H9 (cell line): ENCODE measurements around the gene REG3G. TPM values are rescaled to one million over a fixed set of nuclear protein-coding genes. Genes with fewer than 3 reads are reported as not detected.

Experiments used
- DNase-seq: peaks from one replicate; pipeline ENCODE4 v3.0.0-alpha.2; 2017
- H2AFZ ChIP-seq: one replicate; pipeline ENCODE4 v1.6.1; 2013; ENCODE audit warnings: mild to moderate bottlenecking, low read length, control low read depth, moderate library complexity
- H2AK5ac ChIP-seq: 2 replicates; pipeline ENCODE4 v1.6.1; 2013; ENCODE audit warnings: low read length, control low read depth, mixed read lengths; ENCODE audit not compliant: insufficient read length
- H2BK120ac ChIP-seq: one replicate; pipeline ENCODE4 v1.6.1; 2013; ENCODE audit warnings: low read depth, mild to moderate bottlenecking, low read length, control low read depth, inconsistent platforms; ENCODE audit not compliant: poor library complexity, severe bottlenecking
- H2BK12ac ChIP-seq: 2 replicates; pipeline ENCODE4 v1.6.1; 2013; ENCODE audit warnings: low read length, control low read depth, mixed read lengths, low read depth; ENCODE audit not compliant: insufficient read length
- H2BK15ac ChIP-seq: 2 replicates; pipeline ENCODE4 v1.6.1; 2013; ENCODE audit warnings: low read depth, low read length, control low read depth
- H2BK20ac ChIP-seq: one replicate; pipeline ENCODE4 v1.6.1; 2013; ENCODE audit warnings: low read depth, mild to moderate bottlenecking, low read length, control low read depth, inconsistent platforms; ENCODE audit not compliant: poor library complexity, severe bottlenecking
- H2BK5ac ChIP-seq: 2 replicates; pipeline ENCODE4 v1.6.1; 2013; ENCODE audit warnings: low read length, control low read depth, mixed read lengths; ENCODE audit not compliant: insufficient read length
- H3K14ac ChIP-seq: 2 replicates; pipeline ENCODE4 v1.6.1; 2013; ENCODE audit warnings: low read length, control low read depth; ENCODE audit not compliant: insufficient read depth
- H3K18ac ChIP-seq: 2 replicates; pipeline ENCODE4 v1.6.1; 2013; ENCODE audit warnings: low read depth, mild to moderate bottlenecking, mixed read lengths, low read length, control low read depth; ENCODE audit not compliant: insufficient read length
- H3K23ac ChIP-seq: 2 replicates; pipeline ENCODE4 v1.6.1; 2013; ENCODE audit warnings: low read length, control low read depth, mixed read lengths, low read depth; ENCODE audit not compliant: insufficient read length
- H3K23me2 ChIP-seq: 2 replicates; pipeline ENCODE4 v1.6.1; 2013; ENCODE audit warnings: low read depth, mild to moderate bottlenecking, mixed read lengths, low read length, control low read depth; ENCODE audit not compliant: insufficient read length, poor library complexity, severe bottlenecking
- H3K27ac ChIP-seq: 2 replicates; pipeline ENCODE4 v1.5.1; 2013; ENCODE audit warnings: low read length, control low read depth, mixed read lengths, low read depth; ENCODE audit not compliant: insufficient read length
- H3K27me3 ChIP-seq: 2 replicates; pipeline ENCODE4 v1.6.1; 2013; ENCODE audit warnings: low read length, control low read depth, inconsistent platforms; ENCODE audit not compliant: insufficient read depth
- H3K4ac ChIP-seq: 2 replicates; pipeline ENCODE4 v1.6.1; 2013; ENCODE audit warnings: low read depth, mild to moderate bottlenecking, control low read depth, inconsistent platforms, low read length, moderate library complexity
- H3K4me1 ChIP-seq: 2 replicates; pipeline ENCODE4 v1.6.1; 2013; ENCODE audit warnings: low read length, control low read depth, inconsistent platforms; ENCODE audit not compliant: insufficient read depth
- H3K4me2 ChIP-seq: 2 replicates; pipeline ENCODE4 v1.6.1; 2013; ENCODE audit warnings: low read length, control low read depth, mixed read lengths; ENCODE audit not compliant: insufficient read length, insufficient read depth
- H3K56ac ChIP-seq: 2 replicates; pipeline ENCODE4 v1.6.1; 2013; ENCODE audit warnings: low read depth, mild to moderate bottlenecking, mixed read lengths, low read length, control low read depth; ENCODE audit not compliant: insufficient read length
- H3K79me1 ChIP-seq: 2 replicates; pipeline ENCODE4 v1.6.1; 2013; ENCODE audit warnings: low read depth, mild to moderate bottlenecking, moderate library complexity, low read length, control low read depth, inconsistent platforms; ENCODE audit not compliant: insufficient read depth, poor library complexity, severe bottlenecking
- H3K79me2 ChIP-seq: 2 replicates; pipeline ENCODE4 v1.6.1; 2013; ENCODE audit warnings: low read length, control low read depth, inconsistent platforms; ENCODE audit not compliant: insufficient read depth
- H3K9ac ChIP-seq: 2 replicates; pipeline ENCODE4 v1.6.1; 2013; ENCODE audit warnings: low read length, control low read depth, mixed read lengths; ENCODE audit not compliant: insufficient read length; ENCODE audit errors: extremely low read depth
- H3K9me3 ChIP-seq: one replicate; pipeline ENCODE4 v1.6.1; 2013; ENCODE audit warnings: low read depth, low read length, inconsistent platforms; ENCODE audit not compliant: control insufficient read depth
- H3T11ph ChIP-seq: one replicate; pipeline ENCODE4 v1.6.1; 2013; ENCODE audit warnings: mild to moderate bottlenecking, low read length, control low read depth, inconsistent platforms
- H4K20me1 ChIP-seq: one replicate; pipeline ENCODE4 v1.6.1; 2013; ENCODE audit not compliant: control insufficient read depth, insufficient read length, insufficient read depth
- H4K5ac ChIP-seq: 2 replicates; pipeline ENCODE4 v1.6.1; 2013; ENCODE audit warnings: low read depth, mild to moderate bottlenecking, mixed read lengths, low read length, control low read depth; ENCODE audit not compliant: insufficient read length
- H4K8ac ChIP-seq: replicated peaks from 2 replicates; pipeline ENCODE4 v1.6.1; 2013; ENCODE audit warnings: low read length, control low read depth, mixed read lengths, low read depth; ENCODE audit not compliant: insufficient read length
- H4K91ac ChIP-seq: 2 replicates; pipeline ENCODE4 v1.6.1; 2013; ENCODE audit warnings: low read depth, mild to moderate bottlenecking, moderate library complexity, mixed read lengths, low read length, control low read depth; ENCODE audit not compliant: insufficient read length
- H3K27ac Mint-ChIP-seq, 3 experiments: 2 replicates in 2 of 3; 3 replicates in 1 of 3; pipeline ENCODE4 v1.8.0; 2020 to 2021; ENCODE audit warnings: mixed read lengths in 3 of 3, mild to moderate bottlenecking in 1 of 3, moderate library complexity in 1 of 3
- H3K27me3 Mint-ChIP-seq: 2 replicates; pipeline ENCODE4 v1.8.0; 2021; ENCODE audit warnings: low read depth, mild to moderate bottlenecking, moderate library complexity, mixed read lengths
- H3K36me3 Mint-ChIP-seq, 3 experiments: 2 replicates in 2 of 3; 3 replicates in 1 of 3; pipeline ENCODE4 v1.8.0; 2020 to 2021; ENCODE audit warnings: low read depth in 3 of 3, mixed read lengths in 3 of 3; ENCODE audit not compliant: insufficient read depth in 1 of 3
- H3K4me1 Mint-ChIP-seq, 2 experiments: 2 replicates each; pipeline ENCODE4 v1.8.0; 2020; ENCODE audit warnings: mixed read lengths in 2 of 2
- H3K4me3 Mint-ChIP-seq, 2 experiments: 2 replicates in 1 of 2; 3 replicates in 1 of 2; pipeline ENCODE4 v1.8.0; 2020 to 2021; ENCODE audit warnings: mild to moderate bottlenecking in 2 of 2, mixed read lengths in 2 of 2, moderate library complexity in 1 of 2
- H3K9me3 Mint-ChIP-seq, 2 experiments: 2 replicates in 1 of 2; 3 replicates in 1 of 2; pipeline ENCODE4 v1.8.0; 2020; ENCODE audit warnings: mild to moderate bottlenecking in 2 of 2, mixed read lengths in 2 of 2, moderate library complexity in 1 of 2
- WGBS: extraction: QIAGEN DNeasy Blood & Tissue Kit; methylation state at CpG from one replicate; pipeline ENCODE4 v1.1.7; 2013; ENCODE audit warnings: missing lambda C conversion rate, low lambda C conversion rate, mixed read lengths; ENCODE audit not compliant: insufficient read length; ENCODE audit errors: extremely low coverage; 5-methylcytosine and 5-hydroxymethylcytosine counted together
- total RNA-seq: library from RNA; stranded (reverse); gene quantifications from 2 replicates; pipeline ENCODE4 v1.2.1, GENCODE V29; 2021
- TF ChIP-seq, protein P1 (sequence below): fragments of 200-600 bp; sonication (generic); conservative IDR thresholded peaks from 3 replicates; pipeline ENCODE4 v1.8.0; 2021; ENCODE audit warnings: antibody characterized with exemption, mild to moderate bottlenecking

REG3G gene
- total RNA-seq, 1 experiment from 2014 or later: not detected

DNA sequence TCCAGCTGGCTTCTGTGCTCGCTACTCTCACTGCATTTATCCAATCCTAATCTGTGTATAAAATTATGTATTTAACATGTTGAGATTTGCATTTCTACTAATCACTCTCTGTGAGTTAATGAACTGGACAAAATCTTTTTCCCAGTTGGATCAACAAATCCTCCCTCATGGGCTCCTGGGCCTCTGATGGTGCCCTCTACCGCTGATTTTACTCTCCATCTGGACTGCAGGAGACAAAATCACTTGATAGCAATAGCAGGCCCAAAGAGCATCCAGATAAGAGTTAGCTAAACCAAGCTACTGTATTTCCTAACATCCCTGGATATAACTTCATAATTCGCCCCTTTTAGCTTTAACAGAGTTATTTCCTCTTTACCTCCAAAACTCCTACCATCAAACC lies 14.4 kb downstream of the REG3G start:
- Mint-ChIP-seq H3K27ac (no peak overlapping the region; a peak in 1 of 7 replicates), H3K36me3 (no peaks in the 10 kb centered on the region)

More for the DNA sequence above, 14.4 kb downstream of the REG3G start:
- no peak overlapping the region for H3T11ph ChIP-seq
- WGBS: no CpG with 5 or more reads among the region's 3 CpGs
- no peak overlapping the region for H3K14ac ChIP-seq
- no peak overlapping the region for H3K18ac ChIP-seq
- no peak overlapping the region for H4K91ac ChIP-seq
- no peaks in the 10 kb centered on the region for H4K20me1 ChIP-seq
- TF ChIP-seq, protein P1, sequence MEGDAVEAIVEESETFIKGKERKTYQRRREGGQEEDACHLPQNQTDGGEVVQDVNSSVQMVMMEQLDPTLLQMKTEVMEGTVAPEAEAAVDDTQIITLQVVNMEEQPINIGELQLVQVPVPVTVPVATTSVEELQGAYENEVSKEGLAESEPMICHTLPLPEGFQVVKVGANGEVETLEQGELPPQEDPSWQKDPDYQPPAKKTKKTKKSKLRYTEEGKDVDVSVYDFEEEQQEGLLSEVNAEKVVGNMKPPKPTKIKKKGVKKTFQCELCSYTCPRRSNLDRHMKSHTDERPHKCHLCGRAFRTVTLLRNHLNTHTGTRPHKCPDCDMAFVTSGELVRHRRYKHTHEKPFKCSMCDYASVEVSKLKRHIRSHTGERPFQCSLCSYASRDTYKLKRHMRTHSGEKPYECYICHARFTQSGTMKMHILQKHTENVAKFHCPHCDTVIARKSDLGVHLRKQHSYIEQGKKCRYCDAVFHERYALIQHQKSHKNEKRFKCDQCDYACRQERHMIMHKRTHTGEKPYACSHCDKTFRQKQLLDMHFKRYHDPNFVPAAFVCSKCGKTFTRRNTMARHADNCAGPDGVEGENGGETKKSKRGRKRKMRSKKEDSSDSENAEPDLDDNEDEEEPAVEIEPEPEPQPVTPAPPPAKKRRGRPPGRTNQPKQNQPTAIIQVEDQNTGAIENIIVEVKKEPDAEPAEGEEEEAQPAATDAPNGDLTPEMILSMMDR: no peak
- no peak overlapping the region for H3K4me2 ChIP-seq
- H2BK12ac ChIP-seq: no peak overlapping the region
- no peak for DNase-seq
- Mint-ChIP-seq H3K4me3 (no peak overlapping the region), H3K9me3 (no peaks in the 10 kb centered on the region), H3K27me3 (no peaks in the 10 kb centered on the region; the same call in 1 of the 2 replicates), H3K4me1 (peaks cover 10% of the 10 kb centered on the region in 2 experiments)
- H3K23ac ChIP-seq: no peak overlapping the region
- H3K23me2 ChIP-seq: no peaks in the 10 kb centered on the region
- H4K8ac ChIP-seq: no peak overlapping the region
- no peak overlapping the region for H2BK20ac ChIP-seq
- H3K27ac ChIP-seq: no peak overlapping the region
- no peak overlapping the region for H2BK15ac ChIP-seq
- no peaks in the 10 kb centered on the region for H3K27me3 ChIP-seq
- H3K56ac ChIP-seq: no peak overlapping the region
- H4K5ac ChIP-seq: no peak overlapping the region
- H2BK120ac ChIP-seq: no peak overlapping the region
- no peaks in the 10 kb centered on the region for H3K79me2 ChIP-seq
- H2AFZ ChIP-seq: no peak overlapping the region
- H3K9me3 ChIP-seq: no peaks in the 10 kb centered on the region
- H2BK5ac ChIP-seq: no peak overlapping the region
- no peak overlapping the region for H2AK5ac ChIP-seq
- H3K4ac ChIP-seq: no peak overlapping the region
- H3K79me1 ChIP-seq: no peaks in the 10 kb centered on the region
- H3K9ac ChIP-seq: no peak overlapping the region
- H3K4me1 ChIP-seq: no peaks in the 10 kb centered on the region
